ENCODE results near the gene DMD. TPM values are rescaled to one million over a fixed set of nuclear protein-coding genes. Genes with fewer than 3 reads are reported as not detected.

The DMD gene
- total RNA-seq, 1 experiment from 2014 or later, result 47.2 TPM

DNA sequence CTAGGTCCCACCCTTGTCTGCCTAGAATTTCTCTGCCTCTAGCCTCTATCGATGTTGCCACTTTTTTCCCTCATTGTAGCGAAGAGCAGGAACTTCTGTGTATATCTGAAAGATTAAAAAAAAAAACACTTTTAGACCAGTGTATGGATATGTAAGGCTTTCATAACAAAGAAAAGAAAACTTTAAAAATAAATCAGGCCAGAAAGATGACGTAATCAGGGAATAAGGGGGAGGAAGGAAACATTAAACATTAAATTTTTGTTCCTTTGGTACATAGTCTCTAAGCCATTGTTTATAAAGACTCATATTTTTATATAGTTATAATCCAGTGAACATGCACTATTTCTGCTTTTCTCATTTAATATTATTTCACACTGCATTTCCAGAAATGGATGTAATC, 2113.3 kb downstream of the DMD start:
- DNase-seq, result no peak
- Histone ChIP-seq H3K36me3 (ENCODE audit: control insufficient read depth, insufficient read depth, low read length) (no peaks in the 10 kb centered on the region), H3K27me3 (replicated peaks; ENCODE audit: control insufficient read depth, insufficient read depth, low read length) (no peaks in the 10 kb centered on the region), H3K4me3 (ENCODE audit: low read depth, low read length) (no peak overlapping the region), H3K9me3 (no peaks in the 10 kb centered on the region), H3K4me1 (no peaks in the 10 kb centered on the region)
- intact Hi-C loops (cut with micrococcal nuclease; ENCODE audit: unreplicated experiment), result no loop called here
- no TSS peak for BruUV-seq (replicated peaks)
- H3K4me1 Mint-ChIP-seq (ENCODE audit: low read depth, unreplicated experiment), result no peaks in the 10 kb centered on the region
- no peak overlapping the region for H3K27ac Mint-ChIP-seq (ENCODE audit: unreplicated experiment)
- ChIA-PET POLR2A (no interaction called here), CTCF (no interaction called here)
- H3K9me3 Mint-ChIP-seq (ENCODE audit: unreplicated experiment), result no peaks in the 10 kb centered on the region
- no peak for TF ChIP-seq CTCF (IDR thresholded peaks at IDR 0.05; ENCODE audit: insufficient read depth in 1 of 2, low read depth in 1 of 2, low read length in 1 of 2, severe bottlenecking in 1 of 2, unreplicated experiment in 1 of 2)
- no peaks in the 10 kb centered on the region for H3K27me3 Mint-ChIP-seq (ENCODE audit: insufficient read depth, unreplicated experiment)
- H3K36me3 Mint-ChIP-seq (ENCODE audit: insufficient read depth, unreplicated experiment), result no peaks in the 10 kb centered on the region
- H3K4me3 Mint-ChIP-seq (ENCODE audit: unreplicated experiment), result no peak overlapping the region

GRCh38 chrX:31093639-31093975, 2117.7 kb downstream of the DMD start:
- BruUV-seq (replicated peaks), result no TSS peak
- H3K4me3 Mint-ChIP-seq (ENCODE audit: unreplicated experiment), result no peak overlapping the region
- Histone ChIP-seq H3K4me3 (ENCODE audit: low read depth, low read length) (no peak overlapping the region), H3K27me3 (replicated peaks; ENCODE audit: control insufficient read depth, insufficient read depth, low read length) (no peaks in the 10 kb centered on the region), H3K4me1 (no peaks in the 10 kb centered on the region), H3K36me3 (ENCODE audit: control insufficient read depth, insufficient read depth, low read length) (no peaks in the 10 kb centered on the region), H3K9me3 (no peaks in the 10 kb centered on the region)
- no peak overlapping the region for H3K27ac Mint-ChIP-seq (ENCODE audit: unreplicated experiment)
- no peaks in the 10 kb centered on the region for H3K9me3 Mint-ChIP-seq (ENCODE audit: unreplicated experiment)
- CTCF ChIA-PET, result no interaction called here
- no peak for DNase-seq
- intact Hi-C loops (cut with micrococcal nuclease; ENCODE audit: unreplicated experiment), result no loop called here
- no peaks in the 10 kb centered on the region for H3K36me3 Mint-ChIP-seq (ENCODE audit: insufficient read depth, unreplicated experiment)
- no peaks in the 10 kb centered on the region for H3K27me3 Mint-ChIP-seq (ENCODE audit: insufficient read depth, unreplicated experiment)
- no peaks in the 10 kb centered on the region for H3K4me1 Mint-ChIP-seq (ENCODE audit: low read depth, unreplicated experiment)
- no peak for TF ChIP-seq CTCF (IDR thresholded peaks at IDR 0.05; ENCODE audit: insufficient read depth in 1 of 2, low read depth in 1 of 2, low read length in 1 of 2, severe bottlenecking in 1 of 2, unreplicated experiment in 1 of 2)
- POLR2A ChIA-PET, result no interaction called here

DNA sequence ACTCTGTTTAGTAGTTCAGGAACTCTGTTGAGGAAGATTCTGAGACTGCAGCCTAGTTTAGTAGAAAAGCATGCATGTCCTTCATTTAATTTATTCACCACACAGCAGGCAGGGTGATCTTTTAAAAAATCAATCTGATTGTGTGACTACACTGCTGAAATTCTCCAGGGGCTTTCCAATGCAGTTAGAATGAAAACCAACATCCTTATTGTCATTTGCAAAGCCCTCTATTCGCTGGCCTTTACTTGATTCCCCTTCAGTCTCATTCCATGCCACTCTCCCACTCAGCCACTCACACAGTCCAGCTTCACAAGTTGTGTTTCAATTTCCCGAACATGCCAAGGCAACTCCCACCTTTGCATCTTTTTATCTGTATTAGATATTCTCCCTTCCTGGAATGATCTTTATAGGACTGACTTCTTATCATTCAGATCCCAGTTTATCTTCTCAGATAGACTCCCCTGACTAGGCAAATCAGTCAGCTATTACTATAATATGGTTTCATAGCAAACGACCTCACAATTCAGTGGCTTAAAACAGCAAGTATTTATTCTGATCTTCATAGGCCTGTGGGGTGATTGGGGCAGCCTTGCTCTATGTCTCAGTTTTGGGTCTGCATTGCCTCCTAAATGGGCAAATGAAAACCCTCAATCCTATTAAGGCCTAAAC, 2118.2 kb downstream of the DMD start:
- TF ChIP-seq CTCF (IDR thresholded peaks at IDR 0.05; ENCODE audit: insufficient read depth in 1 of 2, low read depth in 1 of 2, low read length in 1 of 2, severe bottlenecking in 1 of 2, unreplicated experiment in 1 of 2), result no peak
- Mint-ChIP-seq H3K36me3 (ENCODE audit: insufficient read depth, unreplicated experiment) (no peaks in the 10 kb centered on the region), H3K9me3 (ENCODE audit: unreplicated experiment) (no peaks in the 10 kb centered on the region), H3K27me3 (ENCODE audit: insufficient read depth, unreplicated experiment) (no peaks in the 10 kb centered on the region), H3K27ac (ENCODE audit: unreplicated experiment) (no peak overlapping the region), H3K4me3 (ENCODE audit: unreplicated experiment) (no peak overlapping the region), H3K4me1 (ENCODE audit: low read depth, unreplicated experiment) (no peaks in the 10 kb centered on the region)
- POLR2A ChIA-PET, result no interaction called here
- no peak for DNase-seq
- no peak overlapping the region for H3K4me3 ChIP-seq (ENCODE audit: low read depth, low read length)
- intact Hi-C loops (cut with micrococcal nuclease; ENCODE audit: unreplicated experiment), result no loop called here
- no peaks in the 10 kb centered on the region for H3K9me3 ChIP-seq
- no peaks in the 10 kb centered on the region for H3K27me3 ChIP-seq (replicated peaks; ENCODE audit: control insufficient read depth, insufficient read depth, low read length)
- CTCF ChIA-PET, result no interaction called here
- BruUV-seq (replicated peaks), result no TSS peak
- H3K4me1 ChIP-seq, result no peaks in the 10 kb centered on the region
- H3K36me3 ChIP-seq (ENCODE audit: control insufficient read depth, insufficient read depth, low read length), result no peaks in the 10 kb centered on the region

All from Caco-2 (cell line).